HG03139 (cell line): ENCODE data around the gene RBM14.

Experiments
- ATAC-seq: cut with Tn5 transposase; IDR thresholded peaks from one replicate; pipeline ENCODE4 v1.9.1; 2021; ENCODE audit not compliant: unreplicated experiment

RBM14 gene

DNA sequence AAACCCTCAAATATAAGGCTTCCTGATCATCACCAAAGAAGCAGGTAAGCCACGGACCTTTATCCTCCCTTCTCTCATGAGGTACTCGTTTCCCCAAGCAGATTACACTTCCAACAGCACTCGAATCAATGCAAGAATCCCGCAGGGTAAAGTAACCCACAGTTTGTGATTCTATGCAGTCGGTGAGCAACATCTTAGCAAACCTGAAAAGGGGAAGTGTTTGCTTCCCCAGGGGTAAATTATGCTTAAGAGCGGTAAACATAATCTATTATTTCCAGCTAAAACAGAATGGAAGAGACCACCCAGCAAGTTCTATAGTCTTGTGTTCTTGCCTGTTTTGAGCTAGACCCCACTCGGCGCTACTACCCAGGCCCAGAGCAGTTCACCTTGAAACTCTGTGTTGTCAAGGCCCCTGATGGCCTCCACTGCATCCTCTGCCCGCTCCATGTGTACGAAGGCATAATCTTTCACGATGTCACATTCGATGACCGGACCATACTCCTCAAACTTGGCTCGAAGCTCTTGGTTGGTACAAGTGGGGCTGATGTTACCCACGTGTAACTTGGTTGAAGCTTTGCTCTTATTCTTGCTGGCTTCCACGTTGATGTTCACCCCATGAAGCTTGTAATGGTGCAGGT is 60.0 kb downstream of the RBM14 start:
- ATAC-seq: no peak
